RWPE2 (cell line): ENCODE data around the gene MRTFA.
"Not testable (repeated sequence)": the region's sequence is repeated elsewhere in the genome, so short reads cannot be mapped to it uniquely, and the experiment has no call there.

Experiments
- ATAC-seq: fragments of 200-7000 bp; cut with Tn5 transposase; 3 replicates; pipeline ENCODE4 v1.9.1; 2021; ENCODE audit warnings: low read depth
- DNase-seq: peaks from one replicate; pipeline ENCODE4 v3.0.0-alpha.2; 2020; ENCODE audit warnings: low spot score
- H3K27ac ChIP-seq: fragments of 450-650 bp; 2 replicates; pipeline ENCODE4 v1.5.1; 2017; ENCODE audit warnings: mild to moderate bottlenecking; ENCODE audit not compliant: poor library complexity, severe bottlenecking
- H3K27me3 ChIP-seq: fragments of 250-450 bp; sonication (Bioruptor Pico); 2 replicates; pipeline ENCODE4 v1.5.1; 2021; ENCODE audit warnings: mild to moderate bottlenecking, moderate library complexity; ENCODE audit not compliant: insufficient read depth, poor library complexity, severe bottlenecking
- H3K36me3 ChIP-seq: fragments of 250-450 bp; sonication (Bioruptor Pico); 2 replicates; pipeline ENCODE4 v1.5.1; 2020; ENCODE audit warnings: low read depth, mild to moderate bottlenecking, moderate library complexity
- H3K4me1 ChIP-seq: fragments of 250-450 bp; sonication (Bioruptor Pico); 2 replicates; pipeline ENCODE4 v1.5.1; 2021; ENCODE audit warnings: mild to moderate bottlenecking, moderate library complexity; ENCODE audit not compliant: insufficient read depth, poor library complexity, severe bottlenecking
- H3K4me3 ChIP-seq: fragments of 250-450 bp; sonication (Bioruptor Pico); 2 replicates; pipeline ENCODE4 v1.5.1; 2021; ENCODE audit warnings: mild to moderate bottlenecking, moderate library complexity; ENCODE audit not compliant: severe bottlenecking
- H3K9me3 ChIP-seq: fragments of 250-450 bp; sonication (Bioruptor Pico); 2 replicates; pipeline ENCODE4 v1.5.1; 2021; ENCODE audit warnings: mild to moderate bottlenecking, moderate library complexity; ENCODE audit not compliant: severe bottlenecking
- CTCF ChIP-seq: fragments of 450-650 bp; IDR thresholded peaks from one replicate; pipeline ENCODE4 v1.5.1; 2017; ENCODE audit warnings: mild to moderate bottlenecking, moderate library complexity; ENCODE audit not compliant: poor library complexity, severe bottlenecking

MRTFA gene

GRCh38 chr22:40659166-40659565 lies 22.6 kb upstream of the MRTFA start:
- no peak overlapping the region for H3K4me3 ChIP-seq
- no peaks in the 10 kb centered on the region for H3K27me3 ChIP-seq
- ATAC-seq (no peak), DNase-seq (no peak)
- H3K9me3 ChIP-seq, result no peaks in the 10 kb centered on the region
- peaks cover 8% of the 10 kb centered on the region for H3K4me1 ChIP-seq
- no peak overlapping the region for H3K27ac ChIP-seq
- no peaks in the 10 kb centered on the region for H3K36me3 ChIP-seq
- no peak for TF ChIP-seq CTCF

- DNase-seq, H3K27me3 ChIP-seq, H3K9me3 ChIP-seq, H3K36me3 ChIP-seq, H3K4me3 ChIP-seq, ATAC-seq, H3K27ac ChIP-seq: not testable (repeated sequence)
- peaks cover 23% of the 10 kb centered on the region for H3K4me1 ChIP-seq
Observed at GRCh38 chr22:40656651-40657050, 20.1 kb upstream of the MRTFA start.

GRCh38 chr22:40655941-40656340 lies 19.4 kb upstream of the MRTFA start:
- not testable (repeated sequence) for H3K4me3 ChIP-seq, DNase-seq, ATAC-seq, H3K9me3 ChIP-seq, H3K36me3 ChIP-seq, H3K27ac ChIP-seq, H3K27me3 ChIP-seq
- H3K4me1 ChIP-seq, result peaks cover 28% of the 10 kb centered on the region

- peaks cover 30% of the 10 kb centered on the region for H3K4me1 ChIP-seq
- ATAC-seq (no peak), DNase-seq (no peak)
- no peaks in the 10 kb centered on the region for H3K9me3 ChIP-seq
- no peak overlapping the region for H3K4me3 ChIP-seq
- H3K27ac ChIP-seq, result peak overlapping the region; percentile 97
- H3K36me3 ChIP-seq, result no peaks in the 10 kb centered on the region
- no peaks in the 10 kb centered on the region for H3K27me3 ChIP-seq
- peak; percentile 38 for TF ChIP-seq CTCF
Observed at GRCh38 chr22:40654522-40655167, 18.1 kb upstream of the MRTFA start.

GRCh38 chr22:40653361-40653760 lies 16.8 kb upstream of the MRTFA start:
- peaks cover 30% of the 10 kb centered on the region for H3K4me1 ChIP-seq
- H3K36me3 ChIP-seq, result no peaks in the 10 kb centered on the region
- ATAC-seq (no peak), DNase-seq (no peak)
- H3K4me3 ChIP-seq, result no peak overlapping the region
- H3K27ac ChIP-seq, result peak overlapping the region; percentile 97
- no peaks in the 10 kb centered on the region for H3K9me3 ChIP-seq
- H3K27me3 ChIP-seq, result no peaks in the 10 kb centered on the region
- no peak for TF ChIP-seq CTCF
